LNCaP clone FGC (cell line): ENCODE measurements around the gene ARRB2.

Experiments
- DNase-seq: peaks from one replicate; pipeline ENCODE4 v3.0.0-alpha.2; 2011; ENCODE audit warnings: low read depth
- H3K4me3 ChIP-seq: 2 replicates; pipeline ENCODE4 v1.5.1; 2011; ENCODE audit warnings: mild to moderate bottlenecking, low read depth, low read length, control low read depth
- CTCF ChIP-seq: IDR thresholded peaks from 2 replicates; pipeline ENCODE4 v1.5.1; 2012; ENCODE audit warnings: mild to moderate bottlenecking; ENCODE audit not compliant: control insufficient read depth, insufficient read depth; ENCODE audit errors: extremely low read depth

Gene ARRB2

DNA sequence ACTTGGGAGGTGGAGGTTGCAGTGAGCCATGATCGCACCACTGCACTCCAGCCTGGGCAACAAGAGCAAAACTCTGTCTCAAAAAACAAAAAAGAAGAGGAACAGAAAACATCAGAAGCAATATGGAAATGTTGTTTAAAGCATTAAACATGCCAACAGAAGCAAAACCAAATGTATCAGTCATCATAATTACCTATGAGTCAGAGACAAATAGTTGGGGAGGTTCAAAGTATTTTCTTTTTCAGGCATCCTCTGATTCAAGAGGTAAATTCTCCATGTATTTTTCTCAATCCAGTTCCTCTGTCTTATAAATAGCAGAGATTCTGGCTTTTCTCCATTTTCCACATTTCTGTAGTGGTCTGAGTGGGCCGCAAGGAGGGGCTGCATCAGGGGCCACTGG lies 59.2 kb downstream of the ARRB2 start:
- no peak overlapping the region for H3K4me3 ChIP-seq
- TF ChIP-seq CTCF: no peak
- DNase-seq: no peak
